SK-N-SH (cell line): ENCODE results near the gene PCGF3. TPM values are rescaled to one million over a fixed set of nuclear protein-coding genes. Genes with fewer than 3 reads are reported as not detected.
"Not testable (repeated sequence)": the region's sequence is repeated elsewhere in the genome, so short reads cannot be mapped to it uniquely, and the experiment has no call there.

Experiments used
- CTCF ChIA-PET: fragments of 300-600, 350-600 bp; formaldehyde crosslinking; extraction: SDS; loops from one replicate; lab custom pipeline; 2021; lab: Yijun Ruan, JAX
- POLR2A ChIA-PET: fragments of 350-600 bp; sonication (Branson Sonifier 250); formaldehyde crosslinking; extraction: SDS; loops from one replicate; lab custom pipeline; 2020; ENCODE audit warnings: antibody characterized with exemption, inconsistent platforms; lab: Yijun Ruan, JAX
- DNase-seq: peaks from one replicate; pipeline ENCODE4 v3.0.0; 2012
- H2AFZ ChIP-seq: fragments of 200-600 bp; sonication (generic); 2 replicates; pipeline ENCODE4 v1.8.1; 2016; ENCODE audit warnings: antibody characterized with exemption, mild to moderate bottlenecking, low read depth
- H3F3A ChIP-seq: fragments of 200-600 bp; sonication (generic); replicated peaks from 2 replicates; pipeline ENCODE3; 2016; ENCODE audit warnings: antibody characterized with exemption, mild to moderate bottlenecking; ENCODE audit not compliant: insufficient read depth
- H3K27ac ChIP-seq, 2 experiments: fragments of 200-500 bp in 1 of 2; fragments of 200-600 bp in 1 of 2; sonication (Bioruptor generic) in 1 of 2; sonication (generic), shearing (Covaris generic) in 1 of 2; 2 replicates each; pipeline versions ENCODE4 v1.5.1 to v1.6.1; 2014 to 2016; ENCODE audit warnings: low read depth in 2 of 2, inconsistent platforms in 1 of 2, low read length in 1 of 2, mild to moderate bottlenecking in 1 of 2, mixed read lengths in 1 of 2
- H3K27me3 ChIP-seq: fragments of 200-600 bp; sonication (generic), shearing (Covaris generic); 2 replicates; pipeline ENCODE4 v1.6.1; 2016; ENCODE audit warnings: mixed run types; ENCODE audit not compliant: insufficient read depth
- H3K36me3 ChIP-seq, 2 experiments: fragments of 200-500 bp in 1 of 2; fragments of 200-600 bp in 1 of 2; sonication (Bioruptor generic) in 1 of 2; sonication (generic) in 1 of 2; replicated peaks in 1 of 2; 2 replicates each; pipeline versions ENCODE3 to v1.5.1; 2014 to 2016; ENCODE audit warnings: low read length in 1 of 2, mild to moderate bottlenecking in 1 of 2; ENCODE audit not compliant: insufficient read depth in 2 of 2, control insufficient read depth in 1 of 2
- H3K4me1 ChIP-seq, 2 experiments: fragments of 200-500 bp in 1 of 2; fragments of 200-600 bp in 1 of 2; sonication (Bioruptor generic) in 1 of 2; sonication (generic), shearing (Covaris generic) in 1 of 2; 2 replicates each; pipeline versions ENCODE4 v1.5.1 to v1.6.1; 2014 to 2016; ENCODE audit warnings: low read depth in 1 of 2, low read length in 1 of 2, mixed run types in 1 of 2; ENCODE audit not compliant: insufficient read depth in 2 of 2, control insufficient read depth in 1 of 2
- H3K4me2 ChIP-seq: fragments of 200-600 bp; sonication (generic), shearing (Covaris generic); 2 replicates; pipeline ENCODE4 v1.6.1; 2017; ENCODE audit warnings: mixed run types
- H3K4me3 ChIP-seq, 2 experiments: fragments of 200-500 bp in 1 of 2; fragments of 200-600 bp in 1 of 2; sonication (Bioruptor generic) in 1 of 2; sonication (generic), shearing (Covaris generic) in 1 of 2; 2 replicates each; pipeline versions ENCODE4 v1.5.1 to v1.8.1; 2014 to 2016; ENCODE audit warnings: low read depth in 2 of 2, inconsistent platforms in 1 of 2, low read length in 1 of 2, mild to moderate bottlenecking in 1 of 2, mixed read lengths in 1 of 2, moderate library complexity in 1 of 2
- H3K79me2 ChIP-seq: fragments of 200-600 bp; sonication (generic); 2 replicates; pipeline ENCODE4 v1.8.1; 2017; ENCODE audit warnings: mild to moderate bottlenecking; ENCODE audit not compliant: insufficient read depth
- H3K9ac ChIP-seq: fragments of 200-600 bp; sonication (generic); 2 replicates; pipeline ENCODE4 v1.6.1; 2017; ENCODE audit warnings: mixed run types
- H3K9me2 ChIP-seq: fragments of 200-600 bp; sonication (generic); 2 replicates; pipeline ENCODE4 v1.6.1; 2017; ENCODE audit warnings: mixed run types
- H3K9me3 ChIP-seq: fragments of 200-600 bp; sonication (generic); 2 replicates; pipeline ENCODE4 v1.6.1; 2017; ENCODE audit warnings: mixed run types, mild to moderate bottlenecking, moderate library complexity
- H4K20me1 ChIP-seq: fragments of 200-600 bp; sonication (generic); 2 replicates; pipeline ENCODE4 v1.6.1; 2017; ENCODE audit warnings: mild to moderate bottlenecking, mixed run types; ENCODE audit not compliant: insufficient read depth
- EZH2phosphoT487 ChIP-seq: fragments of 200-600 bp; sonication (generic); IDR thresholded peaks from 2 replicates; pipeline ENCODE4 v1.6.1; 2017; ENCODE audit warnings: low read depth, mixed run types, mild to moderate bottlenecking, antibody characterized with exemption, moderate library complexity, borderline replicate concordance
- FOXJ3 ChIP-seq: sonication (generic); formaldehyde crosslinking; IDR thresholded peaks from 2 replicates; pipeline ENCODE4 v1.5.1; 2020; ENCODE audit warnings: mild to moderate bottlenecking, missing genetic modification reagents
- FOXM1 ChIP-seq: IDR thresholded peaks from 2 replicates; pipeline ENCODE4 v1.4.0; 2012; ENCODE audit warnings: low read depth, mild to moderate bottlenecking
- JUND ChIP-seq: IDR thresholded peaks from 2 replicates; pipeline ENCODE4 v1.4.0; 2012
- MAX ChIP-seq: IDR thresholded peaks from 2 replicates; pipeline ENCODE4 v1.4.0; 2012; ENCODE audit warnings: low read depth
- SIN3A ChIP-seq: IDR thresholded peaks from 2 replicates; pipeline ENCODE4 v1.6.1; 2012; ENCODE audit warnings: low read depth, mild to moderate bottlenecking, low read length, moderate library complexity, borderline replicate concordance
- TAF1 ChIP-seq: IDR thresholded peaks from 2 replicates; pipeline ENCODE4 v1.6.1; 2012; ENCODE audit warnings: low read depth, mild to moderate bottlenecking, low read length, moderate library complexity, borderline replicate concordance
- ZBTB33 ChIP-seq: IDR thresholded peaks from 2 replicates; pipeline ENCODE4 v1.4.0; 2012; ENCODE audit warnings: low read depth, borderline replicate concordance
- WGBS: methylation state at CpG from one replicate; pipeline ENCODE4 v1.1.6; 2017; ENCODE audit warnings: low lambda C conversion rate; 5-methylcytosine and 5-hydroxymethylcytosine counted together
- polyA plus RNA-seq, 3 experiments: library from polyadenylated mRNA; depleted of rRNA; stranded (reverse); fragments of >200 nt; gene quantifications; 2 replicates each; pipeline ENCODE4 v1.2.3, GENCODE V29; 2012

PCGF3 gene
- polyA plus RNA-seq, 1 of the 3 experiments (the other 2 are of a cell fraction): 44.8 TPM

- Histone ChIP-seq H3K27ac (no peak overlapping the region), H2AFZ (no peak overlapping the region), H3K9me2 (no peaks in the 10 kb centered on the region), H3K4me2 (no peak overlapping the region), H4K20me1 (no peaks in the 10 kb centered on the region), H3K36me3 (no peaks in the 10 kb centered on the region)
- DNase-seq: no peak
- no peak for TF ChIP-seq ZBTB33
- no peak for TF ChIP-seq EZH2phosphoT487
- TF ChIP-seq, all 33 proteins: peak for 0
- Histone ChIP-seq H3K9me3 (no peaks in the 10 kb centered on the region), H3K9ac (no peak overlapping the region), H3K4me3 (no peak overlapping the region), H3K4me1 (no peaks in the 10 kb centered on the region), H3K27me3 (no peaks in the 10 kb centered on the region), H3K79me2 (no peaks in the 10 kb centered on the region), H3F3A (no peaks in the 10 kb centered on the region)
- ChIA-PET POLR2A (no interaction called here), CTCF (no interaction called here)
- 71% methylated on average over 12 of the region's 13 CpGs for WGBS
These were observed 95.9 kb downstream of the PCGF3 start for GRCh38 chr4:801436-802124.

GRCh38 chr4:803884-804283, 98.3 kb downstream of the PCGF3 start:
- H3K27me3 ChIP-seq: no peaks in the 10 kb centered on the region
- H4K20me1 ChIP-seq: no peaks in the 10 kb centered on the region
- no peaks in the 10 kb centered on the region for H3K9me2 ChIP-seq
- H3K4me2 ChIP-seq: no peak overlapping the region
- H3K9ac ChIP-seq: no peak overlapping the region
- H3K36me3 ChIP-seq: no peaks in the 10 kb centered on the region
- no peak overlapping the region for H2AFZ ChIP-seq
- no peak for TF ChIP-seq TAF1
- no peak for TF ChIP-seq JUND
- no peak for TF ChIP-seq SIN3A
- TF ChIP-seq FOXJ3: no peak
- H3K4me1 ChIP-seq: no peaks in the 10 kb centered on the region
- no peak overlapping the region for H3K4me3 ChIP-seq
- no peaks in the 10 kb centered on the region for H3F3A ChIP-seq
- H3K27ac ChIP-seq: no peak overlapping the region
- DNase-seq: no peak
- WGBS: 78% methylated on average over 11 of the region's 13 CpGs
- H3K79me2 ChIP-seq: no peaks in the 10 kb centered on the region
- POLR2A ChIA-PET: no interaction called here
- H3K9me3 ChIP-seq: no peaks in the 10 kb centered on the region
- CTCF ChIA-PET: no interaction called here

GRCh38 chr4:804804-805203, 99.2 kb downstream of the PCGF3 start:
- Histone ChIP-seq H3K9me2 (no peaks in the 10 kb centered on the region), H3F3A (no peaks in the 10 kb centered on the region), H3K4me1 (no peaks in the 10 kb centered on the region), H3K79me2 (no peaks in the 10 kb centered on the region), H4K20me1 (no peaks in the 10 kb centered on the region), H2AFZ (no peak overlapping the region), H3K9ac (no peak overlapping the region), H3K27me3 (no peaks in the 10 kb centered on the region), H3K27ac (no peak overlapping the region), H3K4me3 (no peak overlapping the region), H3K4me2 (no peak overlapping the region), H3K36me3 (no peaks in the 10 kb centered on the region), H3K9me3 (no peaks in the 10 kb centered on the region)
- WGBS: 89% methylated on average over 44 of the region's 44 CpGs
- DNase-seq: no peak
- ChIA-PET POLR2A (no interaction called here), CTCF (no interaction called here)
- no peak for TF ChIP-seq MAX
- no peak for TF ChIP-seq FOXM1

- H3K4me1 ChIP-seq, CTCF ChIA-PET, H4K20me1 ChIP-seq, H3K27me3 ChIP-seq, H3K9me3 ChIP-seq, H3K79me2 ChIP-seq, H2AFZ ChIP-seq, DNase-seq, H3K9me2 ChIP-seq, POLR2A ChIA-PET, H3K27ac ChIP-seq, H3K36me3 ChIP-seq, H3K4me3 ChIP-seq, H3K4me2 ChIP-seq, H3K9ac ChIP-seq, H3F3A ChIP-seq: not testable (repeated sequence)
- WGBS: 70% methylated on average over 4 of the region's 4 CpGs
These were observed 101.3 kb downstream of the PCGF3 start for GRCh38 chr4:806979-807378.
